ENCODE measurements around the gene UBE2S.

Gene UBE2S

GRCh38 chr19:55391191-55391670 lies 16.4 kb downstream of the UBE2S start:
- no peak for DNase-seq
- TF ChIP-seq CTCF (IDR thresholded peaks at IDR 0.05): no peak
- Histone ChIP-seq H3K4me1 (peaks cover 0 to 42% (median 30%) of the 10 kb centered on the region in 4 donors), H3K36me3 (peaks cover 4 to 61% (median 37%) of the 10 kb centered on the region in 3 donors), H3K4me3 (no peak overlapping the region), H3K27me3 (no peaks in the 10 kb centered on the region), H3K9me3 (no peaks in the 10 kb centered on the region), H3K27ac (no peak overlapping the region)
- intact Hi-C loops (cut with DNase I; ENCODE audit: low total_unique reads): no loop called here

- H3K4me3 ChIP-seq: no peak overlapping the region
- intact Hi-C loops (cut with DNase I; ENCODE audit: low total_unique reads): no loop called here
- peaks cover 4 to 61% (median 37%) of the 10 kb centered on the region in 3 donors for H3K36me3 ChIP-seq
- H3K27ac ChIP-seq: no peak overlapping the region
- no peak for DNase-seq
- no peaks in the 10 kb centered on the region for H3K27me3 ChIP-seq
- peaks cover 0 to 42% (median 30%) of the 10 kb centered on the region in 4 donors for H3K4me1 ChIP-seq
- no peaks in the 10 kb centered on the region for H3K9me3 ChIP-seq
- TF ChIP-seq CTCF (IDR thresholded peaks at IDR 0.05): no peak
Measured at GRCh38 chr19:55390461-55390880, 17.1 kb downstream of the UBE2S start.

GRCh38 chr19:55389386-55390317 lies 17.9 kb downstream of the UBE2S start:
- intact Hi-C loops (cut with DNase I; ENCODE audit: low total_unique reads): no loop called here
- TF ChIP-seq CTCF (IDR thresholded peaks at IDR 0.05): no peak
- Histone ChIP-seq H3K4me1 (peaks cover 0 to 47% (median 34%) of the 10 kb centered on the region in 4 donors), H3K36me3 (peaks cover 4 to 61% (median 37%) of the 10 kb centered on the region in 3 donors), H3K4me3 (no peak overlapping the region), H3K27me3 (no peaks in the 10 kb centered on the region), H3K9me3 (no peaks in the 10 kb centered on the region), H3K27ac (no peak overlapping the region)
- no peak for DNase-seq

- Histone ChIP-seq H3K27me3 (no peaks in the 10 kb centered on the region), H3K9me3 (no peaks in the 10 kb centered on the region), H3K36me3 (peaks cover 4 to 60% (median 35%) of the 10 kb centered on the region in 3 donors), H3K4me3 (peak overlapping the region in 1 of 2 donors; percentile 93), H3K4me1 (peaks cover 0 to 59% (median 46%) of the 10 kb centered on the region in 4 donors), H3K27ac (no peak overlapping the region)
- intact Hi-C loops (cut with DNase I; ENCODE audit: low total_unique reads): no loop called here
- DNase-seq: no peak
- TF ChIP-seq CTCF (IDR thresholded peaks at IDR 0.05): no peak
Measured at GRCh38 chr19:55387736-55388497, 19.7 kb downstream of the UBE2S start.

GRCh38 chr19:55386493-55386971 lies 21.1 kb downstream of the UBE2S start:
- intact Hi-C loops (cut with DNase I; ENCODE audit: low total_unique reads): no loop called here

More at GRCh38 chr19:55386493-55386971, 21.1 kb downstream of the UBE2S start:
- peak overlapping the region; percentile 78 to 93 for H3K4me3 ChIP-seq
- TF ChIP-seq CTCF (IDR thresholded peaks at IDR 0.05): no peak
- DNase-seq: no peak
- peak overlapping the region; percentile 85 to 94 for H3K27ac ChIP-seq
- H3K9me3 ChIP-seq: no peaks in the 10 kb centered on the region
- H3K4me1 ChIP-seq: peaks cover 0 to 59% (median 47%) of the 10 kb centered on the region in 4 donors
- no peaks in the 10 kb centered on the region for H3K27me3 ChIP-seq
- H3K36me3 ChIP-seq: peaks cover 4 to 46% (median 32%) of the 10 kb centered on the region in 3 donors

Measured in tibial artery (tissue), 4 donors.